ENCODE data around the gene TNFSF4. TPM values are rescaled to one million over a fixed set of nuclear protein-coding genes. Genes with fewer than 3 reads are reported as not detected.
"Not testable (repeated sequence)": the region's sequence is repeated elsewhere in the genome, so short reads cannot be mapped to it uniquely, and the experiment has no call there.

The TNFSF4 gene
- polyA plus RNA-seq, 3 donors, result 1.6 to 1.9 (median 1.9) TPM

GRCh38 chr1:173175514-173176145 lies 31.5 kb downstream of the TNFSF4 start:
- no peak for DNase-seq (ENCODE audit: extremely low read depth in 1 of 11, low read depth in 9 of 11, low spot score in 4 of 11)

GRCh38 chr1:173173388-173173787 lies 33.7 kb downstream of the TNFSF4 start:
- no peak for DNase-seq (ENCODE audit: extremely low read depth in 1 of 11, low read depth in 9 of 11, low spot score in 4 of 11)

DNA sequence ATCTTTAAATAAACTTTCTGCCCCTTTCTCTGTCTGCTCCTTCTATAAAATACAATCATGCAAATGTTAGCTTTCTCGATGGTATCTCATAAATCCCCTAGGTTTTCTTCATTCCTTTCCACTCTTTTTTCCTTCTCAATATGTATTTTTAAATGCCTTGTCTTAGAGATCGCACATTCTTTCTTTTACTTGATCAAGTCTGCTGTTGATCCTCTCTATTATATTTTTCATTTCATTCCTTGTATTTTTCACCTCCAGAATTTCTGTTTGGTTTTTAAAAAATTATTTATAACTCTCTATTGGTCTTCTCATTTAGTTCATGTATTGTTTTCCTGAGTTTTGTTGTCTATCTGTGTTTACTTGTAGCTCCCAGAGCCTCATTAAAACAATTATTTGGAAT lies 36.0 kb downstream of the TNFSF4 start:
- no peak for DNase-seq (ENCODE audit: extremely low read depth in 1 of 11, low read depth in 9 of 11, low spot score in 4 of 11)

DNA sequence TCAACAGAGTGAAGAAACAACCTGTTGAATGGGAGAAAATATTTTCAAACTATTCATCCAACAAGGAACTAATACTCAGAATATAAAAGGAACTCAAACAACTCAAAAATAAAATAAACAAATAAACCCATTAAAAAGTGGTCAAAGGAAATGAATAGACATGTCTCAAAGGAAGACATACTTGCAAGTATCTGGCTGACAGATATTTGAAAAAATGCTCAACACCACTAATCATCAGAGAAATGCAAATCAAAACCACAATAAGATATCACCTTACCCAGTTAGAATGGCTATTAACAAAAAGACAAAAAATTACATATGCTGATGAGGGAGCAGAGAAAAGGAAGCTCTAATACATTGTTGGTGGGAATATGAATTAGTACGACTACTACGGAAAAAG lies 38.2 kb downstream of the TNFSF4 start:
- no peak for DNase-seq (ENCODE audit: extremely low read depth in 1 of 11, low read depth in 9 of 11, low spot score in 4 of 11)

DNA sequence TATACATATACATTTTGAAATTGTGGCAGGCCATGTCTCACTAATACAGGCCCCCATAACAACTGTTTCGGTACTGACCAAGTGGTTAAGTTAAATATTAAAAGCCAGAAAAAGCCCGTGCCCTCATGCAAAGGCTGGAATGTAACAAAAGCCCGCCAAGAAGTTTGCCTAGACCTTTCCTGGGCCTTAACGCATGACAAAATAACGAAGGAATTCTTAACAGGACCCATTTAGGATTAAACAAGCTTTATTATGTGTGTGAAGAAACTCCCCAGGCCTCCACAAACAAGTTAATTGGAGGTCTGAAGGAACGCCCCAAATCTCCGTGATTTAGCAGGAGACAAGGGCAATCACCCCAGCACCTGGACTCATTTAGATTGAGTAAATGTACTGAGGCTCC lies 42.4 kb downstream of the TNFSF4 start:
- DNase-seq (ENCODE audit: extremely low read depth in 1 of 11, low read depth in 9 of 11, low spot score in 4 of 11), result no peak

DNA sequence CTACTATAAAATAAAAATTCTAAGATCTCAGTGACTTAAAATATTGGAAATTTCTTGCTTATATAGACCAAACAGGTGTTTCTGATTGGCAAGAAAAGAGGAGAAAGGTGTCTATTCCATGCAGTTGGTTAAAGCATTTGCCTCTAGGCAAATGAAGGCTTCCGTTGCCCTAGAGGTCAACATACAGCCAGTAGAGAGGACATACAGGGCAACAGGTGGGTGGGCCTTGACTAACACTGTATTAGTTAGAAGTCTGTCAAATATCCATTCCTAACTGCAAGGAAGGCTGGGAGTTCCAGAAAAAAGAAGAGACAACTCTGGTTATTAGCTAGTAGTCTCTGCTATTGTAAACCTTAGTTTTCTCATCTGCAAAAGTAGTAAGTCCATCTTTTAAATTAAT lies 43.0 kb downstream of the TNFSF4 start:
- DNase-seq (ENCODE audit: extremely low read depth in 1 of 11, low read depth in 9 of 11, low spot score in 4 of 11), result no peak

DNA sequence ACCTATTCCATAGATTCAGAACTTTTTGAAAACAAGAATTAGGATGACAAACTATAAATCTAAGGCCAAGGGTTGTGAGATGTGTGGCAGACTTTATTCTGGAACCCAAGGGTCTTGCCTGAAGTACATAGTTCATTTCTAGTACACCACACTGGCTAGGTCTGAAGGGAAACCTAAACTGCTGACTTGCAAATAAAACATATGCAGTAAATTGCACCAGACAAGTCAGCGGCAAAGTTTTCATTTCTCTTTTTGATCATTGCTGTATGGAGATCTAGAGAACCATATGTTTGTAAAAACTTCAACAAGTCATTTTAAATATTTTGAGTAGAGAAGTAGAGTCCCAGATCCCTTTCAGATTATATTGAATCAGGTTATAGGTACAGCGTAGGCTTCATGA lies 43.9 kb downstream of the TNFSF4 start:
- no peak for DNase-seq (ENCODE audit: extremely low read depth in 1 of 11, low read depth in 9 of 11, low spot score in 4 of 11)

GRCh38 chr1:173162601-173163000 lies 44.5 kb downstream of the TNFSF4 start:
- no peak for DNase-seq (ENCODE audit: extremely low read depth in 1 of 11, low read depth in 9 of 11, low spot score in 4 of 11)

- DNase-seq (ENCODE audit: extremely low read depth in 1 of 11, low read depth in 9 of 11, low spot score in 4 of 11), result no peak
Observed at GRCh38 chr1:173161510-173162221, 45.5 kb downstream of the TNFSF4 start.

- DNase-seq (ENCODE audit: extremely low read depth in 1 of 11, low read depth in 9 of 11, low spot score in 4 of 11), result not testable (repeated sequence)
Observed at GRCh38 chr1:173153964-173154363, 53.2 kb downstream of the TNFSF4 start.

DNA sequence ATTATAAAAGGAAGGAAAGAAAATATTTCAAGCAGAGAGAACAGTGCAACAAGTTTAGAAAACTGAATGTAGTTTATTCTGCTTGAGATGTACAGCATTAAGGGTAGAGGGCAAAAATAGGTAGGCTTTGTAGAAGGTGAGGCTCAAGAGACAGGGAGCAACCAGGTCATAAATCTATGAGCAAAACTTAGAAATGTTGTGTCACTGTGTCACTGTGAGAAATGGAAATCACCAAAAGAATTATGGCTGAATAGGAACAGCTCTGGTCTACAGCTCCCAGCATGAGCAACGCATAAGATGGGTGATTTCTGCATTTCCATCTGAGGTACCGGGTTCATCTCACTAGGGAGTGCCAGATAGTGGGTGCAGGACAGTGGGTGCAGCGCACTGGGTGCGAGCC lies 53.6 kb downstream of the TNFSF4 start:
- DNase-seq (ENCODE audit: extremely low read depth in 1 of 11, low read depth in 9 of 11, low spot score in 4 of 11), result no peak

- DNase-seq (ENCODE audit: extremely low read depth in 1 of 11, low read depth in 9 of 11, low spot score in 4 of 11), result no peak
Observed at GRCh38 chr1:173152598-173152997, 54.5 kb downstream of the TNFSF4 start.

DNA sequence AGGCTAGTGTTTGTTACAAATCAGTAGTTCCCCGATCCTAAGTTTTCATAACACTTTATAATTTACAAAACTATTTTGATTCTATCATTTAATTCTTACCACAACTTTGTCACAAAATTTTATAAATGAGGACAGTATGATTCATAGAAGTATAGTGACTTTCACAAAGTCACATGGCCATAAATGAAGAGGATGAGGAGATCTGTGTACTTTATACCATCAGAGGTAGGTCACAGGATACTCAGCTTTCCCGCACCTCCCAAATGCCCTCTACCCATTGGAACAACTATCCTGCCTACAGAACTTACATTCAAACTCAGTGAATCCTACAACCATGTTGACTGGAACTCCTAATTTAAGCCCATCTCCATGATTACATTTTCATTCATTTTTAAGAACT lies 56.3 kb downstream of the TNFSF4 start:
- no peak for DNase-seq (ENCODE audit: extremely low read depth in 1 of 11, low read depth in 9 of 11, low spot score in 4 of 11)

- no peak for DNase-seq (ENCODE audit: extremely low read depth in 1 of 11, low read depth in 9 of 11, low spot score in 4 of 11)
Observed at GRCh38 chr1:173149887-173150286, 57.2 kb downstream of the TNFSF4 start.

GRCh38 chr1:173148971-173149370 lies 58.2 kb downstream of the TNFSF4 start:
- no peak for DNase-seq (ENCODE audit: extremely low read depth in 1 of 11, low read depth in 9 of 11, low spot score in 4 of 11)

GRCh38 chr1:173148545-173148944 lies 58.6 kb downstream of the TNFSF4 start:
- no peak for DNase-seq (ENCODE audit: extremely low read depth in 1 of 11, low read depth in 9 of 11, low spot score in 4 of 11)

- DNase-seq (ENCODE audit: extremely low read depth in 1 of 11, low read depth in 9 of 11, low spot score in 4 of 11), result no peak
Observed at GRCh38 chr1:173140733-173141132, 66.4 kb downstream of the TNFSF4 start.

- no peak for DNase-seq (ENCODE audit: extremely low read depth in 1 of 11, low read depth in 9 of 11, low spot score in 4 of 11)
Observed at GRCh38 chr1:173139706-173140105, 67.4 kb downstream of the TNFSF4 start.

DNA sequence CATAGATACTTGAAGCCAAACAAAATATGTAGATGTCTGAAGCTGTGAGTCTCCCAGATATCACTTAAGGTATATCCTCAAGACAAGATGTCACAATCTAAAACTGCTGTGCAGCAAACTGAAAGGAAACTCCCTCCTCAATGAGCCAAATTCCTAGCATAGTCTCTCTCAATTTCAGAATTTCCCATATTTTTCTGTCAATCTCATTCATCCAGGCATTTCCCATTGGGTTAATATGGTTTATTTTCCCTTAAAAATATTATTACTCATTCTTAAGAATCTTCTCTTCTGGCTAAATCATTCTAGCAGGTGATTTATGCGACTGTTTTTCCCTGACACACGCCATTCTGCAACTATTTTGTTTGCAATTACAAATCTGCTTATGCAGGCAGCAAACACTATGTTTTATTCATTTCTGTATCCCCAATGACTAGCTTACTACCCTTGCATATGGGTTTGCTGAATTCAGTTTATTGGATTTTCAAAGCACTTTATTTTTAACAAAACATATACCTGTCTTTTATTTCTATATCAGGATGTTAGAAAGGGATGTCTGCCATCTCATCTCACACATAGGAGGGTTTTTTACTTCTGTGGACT lies 69.9 kb downstream of the TNFSF4 start:
- no peak for DNase-seq (ENCODE audit: extremely low read depth in 1 of 11, low read depth in 9 of 11, low spot score in 4 of 11)

- DNase-seq (ENCODE audit: extremely low read depth in 1 of 11, low read depth in 9 of 11, low spot score in 4 of 11), result no peak
Observed at GRCh38 chr1:173134800-173135199, 72.3 kb downstream of the TNFSF4 start.

DNA sequence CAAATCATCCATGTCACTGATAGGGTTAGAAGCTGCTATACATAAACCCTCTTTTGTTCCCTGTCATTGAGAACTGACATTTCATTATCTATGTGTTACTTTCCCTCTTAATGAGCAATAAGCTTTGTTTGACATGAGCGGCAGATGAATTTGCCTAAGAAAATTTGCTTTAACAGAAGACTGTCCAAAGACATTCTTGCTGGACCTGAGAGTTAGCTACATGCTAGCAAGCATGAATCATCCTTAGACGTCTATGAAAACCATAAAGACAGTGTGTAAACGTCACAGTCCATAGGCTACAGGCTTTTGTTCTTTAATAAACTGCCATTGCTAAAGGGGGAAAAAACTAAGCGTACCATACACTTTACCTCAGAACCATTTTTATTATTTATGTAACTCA lies 73.1 kb downstream of the TNFSF4 start:
- no peak for DNase-seq (ENCODE audit: extremely low read depth in 1 of 11, low read depth in 9 of 11, low spot score in 4 of 11)
